GM12878 (cell line): ENCODE results near the gene TAF11L6. TPM values are rescaled to one million over a fixed set of nuclear protein-coding genes. Genes with fewer than 3 reads are reported as not detected.
"Not testable (repeated sequence)": the region's sequence is repeated elsewhere in the genome, so short reads cannot be mapped to it uniquely, and the experiment has no call there.

Source experiments
- ATAC-seq: fragments of 200-7000 bp; cut with Tn5 transposase; 3 replicates; pipeline ENCODE4 v1.9.1; 2020; ENCODE audit warnings: mild to moderate bottlenecking, moderate library complexity
- BruUV-seq: library from RNA; stranded (reverse); fragments of 400-500 nt; replicated peaks from 2 replicates; lab custom pipeline; 2021; lab: Mats Ljungman, UMichigan
- CTCF ChIA-PET: fragments of 300-600 bp; sonication (Branson Sonifier 250); formaldehyde crosslinking; extraction: SDS; loops from one replicate; lab custom pipeline; 2021; ENCODE audit warnings: inconsistent platforms; lab: Yijun Ruan, JAX
- POLR2A ChIA-PET: fragments of 350-600 bp; formaldehyde crosslinking; extraction: SDS; loops from one replicate; lab custom pipeline; 2021; ENCODE audit warnings: inconsistent platforms; lab: Charles Lee
- RAD21 ChIA-PET: fragments of 300-600 bp; sonication (Branson Sonifier 250); formaldehyde crosslinking; loops from one replicate; lab custom pipeline; 2023; ENCODE audit warnings: antibody characterized with exemption; ENCODE audit not compliant: unreplicated experiment; lab: Charles Lee
- SMC1A ChIA-PET: fragments of 300-600 bp; sonication (Branson Sonifier 250); formaldehyde crosslinking; loops from one replicate; lab custom pipeline; 2023; ENCODE audit not compliant: unreplicated experiment, uncharacterized antibody; lab: Charles Lee
- DNase-seq: peaks from one replicate; pipeline ENCODE4 v3.0.0-alpha.2; 2011; ENCODE audit warnings: low read depth, low spot score
- FAIRE-seq: peaks from 3 replicates; lab custom pipeline; 2011; peaks lifted over from hg19 to GRCh38; lab: Jason Lieb, UNC
- H2AFZ ChIP-seq: 2 replicates; pipeline ENCODE4 v1.6.0; 2011; ENCODE audit warnings: low read depth, low read length, control low read depth; ENCODE audit not compliant: control insufficient read depth
- H3K27ac ChIP-seq: 2 replicates; pipeline ENCODE4 v1.5.1; 2011; ENCODE audit warnings: control low read depth; ENCODE audit not compliant: control insufficient read depth, insufficient read depth
- H3K27me3 ChIP-seq, 2 experiments: replicated peaks in 1 of 2; 2 replicates each; pipeline versions ENCODE4 v1.6.0 to v1.6.1; 2011; ENCODE audit warnings: low read length in 1 of 2; ENCODE audit not compliant: control insufficient read depth in 2 of 2, insufficient read depth in 2 of 2
- H3K36me3 ChIP-seq, 2 experiments: 2 replicates each; pipeline ENCODE4 v1.5.1; 2011; ENCODE audit warnings: low read length in 1 of 2; ENCODE audit not compliant: control insufficient read depth in 2 of 2, insufficient read depth in 2 of 2
- H3K4me1 ChIP-seq: 2 replicates; pipeline ENCODE4 v1.6.1; 2011; ENCODE audit warnings: mild to moderate bottlenecking, low read length, moderate library complexity, mixed read lengths; ENCODE audit not compliant: control insufficient read depth, insufficient read depth
- H3K4me2 ChIP-seq: 2 replicates; pipeline ENCODE4 v1.6.0; 2011; ENCODE audit warnings: control low read depth; ENCODE audit not compliant: control insufficient read depth, insufficient read depth
- H3K4me3 ChIP-seq: fragments of 200-600 bp; sonication (generic); 2 replicates; pipeline ENCODE4 v1.5.1; 2016
- H3K79me2 ChIP-seq: 2 replicates; pipeline ENCODE4 v1.6.0; 2011; ENCODE audit warnings: low read length; ENCODE audit not compliant: control insufficient read depth, insufficient read depth
- H3K9ac ChIP-seq: 2 replicates; pipeline ENCODE4 v1.8.0; 2011; ENCODE audit warnings: low read length, control low read depth, mixed read lengths; ENCODE audit not compliant: control insufficient read depth, insufficient read depth
- H3K9me3 ChIP-seq: replicated peaks from 3 replicates; pipeline ENCODE4 v1.5.1; 2011; ENCODE audit warnings: mild to moderate bottlenecking, low read length; ENCODE audit not compliant: control insufficient read depth, insufficient read depth
- H4K20me1 ChIP-seq: 2 replicates; pipeline ENCODE4 v1.6.0; 2011; ENCODE audit not compliant: control insufficient read depth, insufficient read depth
- MTA2 ChIP-seq: fragments of 450-650 bp; IDR thresholded peaks from 2 replicates; pipeline ENCODE4 v1.6.1; 2016; ENCODE audit warnings: low read depth, mild to moderate bottlenecking, moderate library complexity
- NBN ChIP-seq: fragments of 450-650 bp; IDR thresholded peaks from 2 replicates; pipeline ENCODE4 v1.6.1; 2016
- WGBS: methylation state at CpG from one replicate; pipeline ENCODE4 v1.1.6; 2016; ENCODE audit warnings: low lambda C conversion rate; ENCODE audit not compliant: insufficient replicate concordance, insufficient coverage; ENCODE audit errors: missing lambda C conversion rate; 5-methylcytosine and 5-hydroxymethylcytosine counted together
- in situ Hi-C: fragments of 300-500 bp; cut with MboI; formaldehyde crosslinking; loops from 9 replicates; pipeline ENCODE4 v1.14.3; 2018; ENCODE audit warnings: mixed read lengths
- intact Hi-C: fragments of 100-400 bp; cut with micrococcal nuclease; formaldehyde crosslinking; loops from one replicate; pipeline ENCODE4 v1.14.2; 2022; ENCODE audit not compliant: unreplicated experiment
- polyA plus RNA-seq, 11 experiments: library from polyadenylated mRNA; depleted of rRNA in 4 of 11; unstranded in 6 of 11; stranded (reverse) in 5 of 11; fragments of >200 nt; fragmentation: Nextera tagmentation in 4 of 11; fragmentation: Illumina TruSeq in 1 of 11; extraction: Ambion mirVana in 4 of 11; extraction: Trizol in 1 of 11; gene quantifications; 1 replicate in 1 of 11; 2 replicates in 10 of 11; pipeline versions ENCODE4 v1.2.1 to v1.2.3, GENCODE V29; 2011 to 2016; ENCODE audit warnings: inconsistent platforms in 2 of 11, missing spikeins in 2 of 11, low read depth in 1 of 11
- total RNA-seq, 4 experiments: library from RNA; depleted of rRNA in 3 of 4; stranded (reverse); fragments of >200 nt in 3 of 4; fragmentation: Illumina TruSeq in 1 of 4; extraction: Trizol in 1 of 4; gene quantifications; 2 replicates each; pipeline versions ENCODE4 v1.2.1 to v1.2.3, GENCODE V29; 2013 to 2021
- TF ChIP-seq, protein P1 (sequence below): fragments of 450-650 bp; IDR thresholded peaks from 2 replicates; pipeline ENCODE4 v1.6.1; 2017; ENCODE audit warnings: mild to moderate bottlenecking, moderate library complexity
- TF ChIP-seq, protein P2 (sequence below): IDR thresholded peaks from 2 replicates; pipeline ENCODE4 v1.6.1; 2012; ENCODE audit warnings: low read depth, low read length, improper control_type of control experiment

The TAF11L6 gene
- total and polyA plus RNA-seq, 10 of the 15 experiments (the other 5 are each of a cell fraction or from before 2014, with no cell fraction given), result not detected

DNA sequence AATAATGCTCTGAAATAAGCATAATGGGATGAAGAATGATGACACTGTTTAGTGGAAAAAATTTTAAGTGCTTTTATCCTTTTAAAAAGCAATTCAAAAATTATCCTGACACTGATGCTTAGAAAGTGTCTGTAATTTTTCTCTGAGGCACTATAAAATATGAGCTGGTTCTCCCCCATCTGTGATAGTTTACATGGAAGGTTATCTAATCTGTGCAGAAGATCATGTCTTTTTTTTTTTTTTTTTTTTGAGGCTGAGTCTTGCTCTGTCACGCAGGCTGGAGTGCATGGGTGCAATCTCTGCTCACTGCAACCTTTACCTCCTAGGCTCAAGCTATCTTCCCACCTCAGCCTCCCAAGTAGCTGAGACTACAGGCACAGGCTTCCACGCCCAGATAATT lies 45.7 kb upstream of the TAF11L6 start (continued):
- TF ChIP-seq MTA2 (no peak), NBN (no peak)
- TF ChIP-seq, protein P1, sequence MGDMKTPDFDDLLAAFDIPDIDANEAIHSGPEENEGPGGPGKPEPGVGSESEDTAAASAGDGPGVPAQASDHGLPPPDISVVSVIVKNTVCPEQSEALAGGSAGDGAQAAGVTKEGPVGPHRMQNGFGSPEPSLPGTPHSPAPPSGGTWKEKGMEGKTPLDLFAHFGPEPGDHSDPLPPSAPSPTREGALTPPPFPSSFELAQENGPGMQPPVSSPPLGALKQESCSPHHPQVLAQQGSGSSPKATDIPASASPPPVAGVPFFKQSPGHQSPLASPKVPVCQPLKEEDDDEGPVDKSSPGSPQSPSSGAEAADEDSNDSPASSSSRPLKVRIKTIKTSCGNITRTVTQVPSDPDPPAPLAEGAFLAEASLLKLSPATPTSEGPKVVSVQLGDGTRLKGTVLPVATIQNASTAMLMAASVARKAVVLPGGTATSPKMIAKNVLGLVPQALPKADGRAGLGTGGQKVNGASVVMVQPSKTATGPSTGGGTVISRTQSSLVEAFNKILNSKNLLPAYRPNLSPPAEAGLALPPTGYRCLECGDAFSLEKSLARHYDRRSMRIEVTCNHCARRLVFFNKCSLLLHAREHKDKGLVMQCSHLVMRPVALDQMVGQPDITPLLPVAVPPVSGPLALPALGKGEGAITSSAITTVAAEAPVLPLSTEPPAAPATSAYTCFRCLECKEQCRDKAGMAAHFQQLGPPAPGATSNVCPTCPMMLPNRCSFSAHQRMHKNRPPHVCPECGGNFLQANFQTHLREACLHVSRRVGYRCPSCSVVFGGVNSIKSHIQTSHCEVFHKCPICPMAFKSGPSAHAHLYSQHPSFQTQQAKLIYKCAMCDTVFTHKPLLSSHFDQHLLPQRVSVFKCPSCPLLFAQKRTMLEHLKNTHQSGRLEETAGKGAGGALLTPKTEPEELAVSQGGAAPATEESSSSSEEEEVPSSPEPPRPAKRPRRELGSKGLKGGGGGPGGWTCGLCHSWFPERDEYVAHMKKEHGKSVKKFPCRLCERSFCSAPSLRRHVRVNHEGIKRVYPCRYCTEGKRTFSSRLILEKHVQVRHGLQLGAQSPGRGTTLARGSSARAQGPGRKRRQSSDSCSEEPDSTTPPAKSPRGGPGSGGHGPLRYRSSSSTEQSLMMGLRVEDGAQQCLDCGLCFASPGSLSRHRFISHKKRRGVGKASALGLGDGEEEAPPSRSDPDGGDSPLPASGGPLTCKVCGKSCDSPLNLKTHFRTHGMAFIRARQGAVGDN, result no peak
- TF ChIP-seq, protein P2, sequence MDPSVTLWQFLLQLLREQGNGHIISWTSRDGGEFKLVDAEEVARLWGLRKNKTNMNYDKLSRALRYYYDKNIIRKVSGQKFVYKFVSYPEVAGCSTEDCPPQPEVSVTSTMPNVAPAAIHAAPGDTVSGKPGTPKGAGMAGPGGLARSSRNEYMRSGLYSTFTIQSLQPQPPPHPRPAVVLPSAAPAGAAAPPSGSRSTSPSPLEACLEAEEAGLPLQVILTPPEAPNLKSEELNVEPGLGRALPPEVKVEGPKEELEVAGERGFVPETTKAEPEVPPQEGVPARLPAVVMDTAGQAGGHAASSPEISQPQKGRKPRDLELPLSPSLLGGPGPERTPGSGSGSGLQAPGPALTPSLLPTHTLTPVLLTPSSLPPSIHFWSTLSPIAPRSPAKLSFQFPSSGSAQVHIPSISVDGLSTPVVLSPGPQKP, result no peak

DNA sequence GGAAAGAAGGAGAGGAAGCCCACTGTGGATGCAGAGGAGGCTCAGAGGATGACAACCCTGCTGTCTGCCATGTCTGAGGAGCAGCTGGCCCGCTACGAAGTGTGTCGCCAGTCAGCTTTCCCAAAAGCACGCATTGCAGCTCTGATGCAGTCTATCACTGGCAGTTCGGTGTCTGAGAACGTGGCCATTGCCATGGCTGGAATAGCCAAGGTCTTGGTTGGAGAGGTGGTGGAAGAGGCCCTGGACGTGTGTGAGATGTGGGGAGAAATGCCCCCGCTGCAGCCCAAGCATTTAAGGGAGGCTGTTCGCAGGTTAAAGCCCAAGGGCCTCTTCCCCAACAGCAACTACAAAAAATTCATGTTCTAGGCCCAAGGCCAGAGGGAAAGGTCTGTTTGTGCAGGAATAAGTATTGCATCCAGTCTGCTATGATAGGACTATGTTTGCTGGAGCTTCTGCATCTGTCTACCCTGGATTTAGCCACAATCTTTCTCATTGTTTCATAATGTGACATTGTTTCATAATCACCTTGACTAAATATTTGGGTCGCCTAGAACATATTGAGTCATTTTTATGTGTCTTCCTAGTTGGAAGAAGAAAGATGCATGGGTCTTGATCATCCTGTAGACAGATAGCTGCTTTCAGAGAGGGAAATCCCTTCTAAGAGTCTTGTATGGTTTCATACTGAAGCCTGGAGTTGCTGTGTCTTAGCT lies 41.9 kb upstream of the TAF11L6 start:
- H3K27ac ChIP-seq, CTCF ChIA-PET, H2AFZ ChIP-seq, BruUV-seq, H3K79me2 ChIP-seq, DNase-seq, H4K20me1 ChIP-seq, RAD21 ChIA-PET, POLR2A ChIA-PET, FAIRE-seq, SMC1A ChIA-PET, H3K9ac ChIP-seq, H3K4me1 ChIP-seq, in situ Hi-C loops, H3K4me3 ChIP-seq, H3K4me2 ChIP-seq, H3K36me3 ChIP-seq, H3K27me3 ChIP-seq, ATAC-seq, H3K9me3 ChIP-seq: not testable (repeated sequence)
- intact Hi-C loops, result loop anchor here (10.0 kb wide), 1 partner anchor 272 kb away; the partner anchor contains the start of gene BASP1
- 25% methylated on average over 10 of the region's 10 CpGs for WGBS
